Esophagus (tissue), 2 donors: Measurements from ENCODE around the gene RELT. TPM values are rescaled to one million over a fixed set of nuclear protein-coding genes. Genes with fewer than 3 reads are reported as not detected.

ENCODE experiments used
- H3K27ac ChIP-seq, 2 donors: one replicate each; pipeline ENCODE4 v1.5.1; 2013; ENCODE audit warnings: low read depth in 2 of 2, mild to moderate bottlenecking in 2 of 2, inconsistent platforms in 1 of 2, low read length in 1 of 2, moderate library complexity in 1 of 2
- H3K27me3 ChIP-seq, 2 donors: one replicate each; pipeline ENCODE4 v1.6.1; 2013; ENCODE audit warnings: low read length in 2 of 2, control low read depth in 1 of 2, mild to moderate bottlenecking in 1 of 2; ENCODE audit not compliant: insufficient read depth in 2 of 2, control insufficient read depth in 1 of 2
- H3K36me3 ChIP-seq, 2 donors: one replicate each; pipeline ENCODE4 v1.6.1; 2013; ENCODE audit warnings: low read length in 1 of 2; ENCODE audit not compliant: control insufficient read depth in 2 of 2, insufficient read depth in 2 of 2
- H3K4me1 ChIP-seq, 2 donors: one replicate each; pipeline ENCODE4 v1.6.1; 2013; ENCODE audit warnings: low read length in 1 of 2; ENCODE audit not compliant: control insufficient read depth in 2 of 2, insufficient read depth in 2 of 2
- H3K4me3 ChIP-seq, 2 donors: one replicate each; pipeline ENCODE4 v1.5.1; 2013; ENCODE audit warnings: low read length in 2 of 2, mild to moderate bottlenecking in 2 of 2, low read depth in 1 of 2, moderate library complexity in 1 of 2
- H3K9me3 ChIP-seq, 2 donors: one replicate each; pipeline ENCODE4 v1.6.1; 2013; ENCODE audit warnings: mild to moderate bottlenecking in 2 of 2, low read depth in 1 of 2, low read length in 1 of 2, moderate library complexity in 1 of 2; ENCODE audit not compliant: control insufficient read depth in 2 of 2, insufficient read depth in 1 of 2
- WGBS, 2 donors: extraction: QIAGEN DNeasy Blood & Tissue Kit; methylation state at CpG; one replicate each; pipeline ENCODE4 v1.1.7; 2013; 5-methylcytosine and 5-hydroxymethylcytosine counted together
- polyA plus RNA-seq, 2 donors: library from polyadenylated mRNA; stranded (reverse); fragments of 200-250 nt; gene quantifications; one replicate each; pipeline ENCODE4 v1.2.3, GENCODE V29; 2013
- donor health status: healthy with polysubstance abuse.
- donor health status: Bipolar disorder and iron deficiency.

RELT gene
- polyA plus RNA-seq, 2 donors: 3.8 to 3.9 TPM

- H3K4me1 ChIP-seq: peaks cover 9 to 24% of the 10 kb centered on the region in 2 donors
- H3K36me3 ChIP-seq: peaks cover 2 to 5% of the 10 kb centered on the region in 2 donors
- H3K27me3 ChIP-seq: no peaks in the 10 kb centered on the region
- no peak overlapping the region for H3K4me3 ChIP-seq
- H3K9me3 ChIP-seq: no peaks in the 10 kb centered on the region
- 46 to 63% methylated on average over 20 to 23 of the region's 23 CpGs for WGBS, 2 donors
- H3K27ac ChIP-seq: no peak overlapping the region
These were observed 12.3 kb downstream of the RELT start for GRCh38 chr11:73388265-73389133.

- peaks cover 2 to 5% of the 10 kb centered on the region in 2 donors for H3K36me3 ChIP-seq
- peaks cover 4 to 24% of the 10 kb centered on the region in 2 donors for H3K4me1 ChIP-seq
- H3K27ac ChIP-seq: no peak overlapping the region
- no peak overlapping the region for H3K4me3 ChIP-seq
- WGBS, 2 donors: 50 to 63% methylated on average over 6 of the region's 6 CpGs
- H3K9me3 ChIP-seq: no peaks in the 10 kb centered on the region
- H3K27me3 ChIP-seq: no peaks in the 10 kb centered on the region
These were observed 12.9 kb downstream of the RELT start for GRCh38 chr11:73389134-73389525.

- H3K27me3 ChIP-seq: no peaks in the 10 kb centered on the region
- H3K4me3 ChIP-seq: no peak overlapping the region
- peaks cover 2 to 7% of the 10 kb centered on the region in 2 donors for H3K36me3 ChIP-seq
- no peaks in the 10 kb centered on the region for H3K9me3 ChIP-seq
- H3K27ac ChIP-seq: no peak overlapping the region
- WGBS, 2 donors: 72 to 81% methylated on average over 7 of the region's 7 CpGs
- H3K4me1 ChIP-seq: peaks cover 4 to 20% of the 10 kb centered on the region in 2 donors
These were observed 13.7 kb downstream of the RELT start for GRCh38 chr11:73389916-73390315.

- Histone ChIP-seq H3K36me3 (peaks cover 2 to 11% of the 10 kb centered on the region in 2 donors), H3K27ac (no peak overlapping the region), H3K4me3 (no peak overlapping the region), H3K4me1 (peaks cover 4 to 18% of the 10 kb centered on the region in 2 donors), H3K9me3 (no peaks in the 10 kb centered on the region), H3K27me3 (no peaks in the 10 kb centered on the region)
- WGBS, 2 donors: 95% methylated on average over 12 of the region's 12 CpGs
These were observed 14.7 kb downstream of the RELT start for GRCh38 chr11:73390601-73391565.

GRCh38 chr11:73391665-73392064 is 15.5 kb downstream of the RELT start:
- 76 to 89% methylated on average over 10 of the region's 10 CpGs for WGBS, 2 donors
- Histone ChIP-seq H3K9me3 (no peaks in the 10 kb centered on the region), H3K27ac (no peak overlapping the region), H3K4me3 (no peak overlapping the region), H3K4me1 (peaks cover 4 to 18% of the 10 kb centered on the region in 2 donors), H3K36me3 (peaks cover 2 to 11% of the 10 kb centered on the region in 2 donors), H3K27me3 (no peaks in the 10 kb centered on the region)

- Histone ChIP-seq H3K27me3 (no peaks in the 10 kb centered on the region), H3K36me3 (peaks cover 2 to 13% of the 10 kb centered on the region in 2 donors)
- 92 to 94% methylated on average over 30 to 31 of the region's 31 CpGs for WGBS, 2 donors
These were observed 16.2 kb downstream of the RELT start for GRCh38 chr11:73392108-73393010.

GRCh38 chr11:73393011-73393380 is 16.8 kb downstream of the RELT start:
- Histone ChIP-seq H3K4me3 (no peak overlapping the region), H3K36me3 (peaks cover 2 to 13% of the 10 kb centered on the region in 2 donors), H3K27ac (no peak overlapping the region), H3K4me1 (peaks cover 4 to 14% of the 10 kb centered on the region in 2 donors), H3K27me3 (no peaks in the 10 kb centered on the region), H3K9me3 (no peaks in the 10 kb centered on the region)
- 88 to 91% methylated on average over 7 of the region's 7 CpGs for WGBS, 2 donors

More at GRCh38 chr11:73392108-73393010, 16.2 kb downstream of the RELT start:
- H3K4me3 ChIP-seq: no peak overlapping the region
- H3K9me3 ChIP-seq: no peaks in the 10 kb centered on the region
- no peak overlapping the region for H3K27ac ChIP-seq
- H3K4me1 ChIP-seq: peaks cover 4 to 18% of the 10 kb centered on the region in 2 donors

- H3K27ac ChIP-seq: no peak overlapping the region
- no peaks in the 10 kb centered on the region for H3K9me3 ChIP-seq
- no peaks in the 10 kb centered on the region for H3K27me3 ChIP-seq
- WGBS, 2 donors: 73 to 78% methylated on average over 15 to 16 of the region's 16 CpGs
- no peak overlapping the region for H3K4me3 ChIP-seq
- H3K36me3 ChIP-seq: peaks cover 2 to 13% of the 10 kb centered on the region in 2 donors
- peaks cover 2 to 7% of the 10 kb centered on the region in 2 donors for H3K4me1 ChIP-seq
These were observed 17.5 kb downstream of the RELT start for GRCh38 chr11:73393479-73394415.
